B cell (primary cell): ENCODE data around the gene HIBCH. TPM values are rescaled to one million over a fixed set of nuclear protein-coding genes. Genes with fewer than 3 reads are reported as not detected.

ENCODE experiments used
- ATAC-seq: fragments of 200-7000 bp; cut with Tn5 transposase; one replicate; pipeline ENCODE4 v1.10.0; 2021; ENCODE audit warnings: low read depth, mild to moderate bottlenecking, moderate number of reproducible peaks, moderate library complexity
- CTCF ChIA-PET: fragments of 350-600 bp; sonication (Branson Sonifier 250); formaldehyde crosslinking; loops from one replicate; lab custom pipeline; 2021; ENCODE audit warnings: antibody characterized with exemption, inconsistent platforms; lab: Charles Lee
- POLR2A ChIA-PET: fragments of 350-600 bp; sonication (Branson Sonifier 250); formaldehyde crosslinking; loops from one replicate; lab custom pipeline; 2021; ENCODE audit warnings: antibody characterized with exemption; lab: Charles Lee
- DNase-seq: peaks from one replicate; pipeline ENCODE4 v3.0.0; 2013
- H2AFZ ChIP-seq: 2 replicates; pipeline ENCODE4 v1.6.1; 2012; ENCODE audit warnings: mild to moderate bottlenecking, low read depth, low read length; ENCODE audit not compliant: insufficient read depth, poor library complexity, severe bottlenecking
- H3K27ac ChIP-seq, 2 donors: 1 replicate in 1 of 2; 2 replicates in 1 of 2; pipeline ENCODE4 v1.5.1; 2012 to 2013; ENCODE audit warnings: low read length in 2 of 2, mild to moderate bottlenecking in 2 of 2, moderate library complexity in 1 of 2
- H3K27me3 ChIP-seq, 4 experiments: fragments of 200-600 bp in 1 of 4; sonication (generic) in 1 of 4; replicated peaks in 1 of 4; 1 replicate in 2 of 4; 2 replicates in 2 of 4; pipeline versions ENCODE4 v1.6.1 to v1.7.0; 2013 to 2016; ENCODE audit warnings: low read length in 3 of 4, mild to moderate bottlenecking in 2 of 4, mixed read lengths in 1 of 4, moderate library complexity in 1 of 4; ENCODE audit not compliant: insufficient read depth in 4 of 4, control insufficient read depth in 3 of 4; ENCODE audit errors: control extremely low read depth in 1 of 4
- H3K36me3 ChIP-seq, 2 experiments: replicated peaks in 1 of 2; 1 replicate in 1 of 2; 2 replicates in 1 of 2; pipeline versions ENCODE4 v1.6.1 to v1.7.1; 2013; ENCODE audit warnings: low read length in 1 of 2; ENCODE audit not compliant: insufficient read depth in 2 of 2, control insufficient read depth in 1 of 2; ENCODE audit errors: control extremely low read depth in 1 of 2, extremely low read depth in 1 of 2
- H3K4me1 ChIP-seq, 2 donors: fragments of 200-600 bp in 1 of 2; sonication (generic) in 1 of 2; 1 replicate in 1 of 2; 2 replicates in 1 of 2; pipeline versions ENCODE4 v1.5.1 to v1.6.1; 2013 to 2017; ENCODE audit warnings: low read length in 2 of 2; ENCODE audit not compliant: control insufficient read depth in 2 of 2, insufficient read depth in 2 of 2
- H3K4me2 ChIP-seq: replicated peaks from 2 replicates; pipeline ENCODE3; 2012; ENCODE audit warnings: mild to moderate bottlenecking, low read depth, low read length; ENCODE audit not compliant: poor library complexity, severe bottlenecking
- H3K4me3 ChIP-seq, 5 experiments: fragments of 200-600 bp in 1 of 5; sonication (generic) in 1 of 5; 1 replicate in 3 of 5; 2 replicates in 2 of 5; pipeline versions ENCODE4 v1.5.1 to v1.7.0; 2011 to 2016; ENCODE audit warnings: low read length in 4 of 5, mild to moderate bottlenecking in 4 of 5, low read depth in 2 of 5, control low read depth in 1 of 5, moderate library complexity in 1 of 5; ENCODE audit not compliant: insufficient read depth in 1 of 5; ENCODE audit errors: control extremely low read depth in 1 of 5, extremely low read depth in 1 of 5
- H3K79me2 ChIP-seq: fragments of 200-600 bp; sonication (generic); one replicate; pipeline ENCODE4 v1.6.0; 2016; ENCODE audit warnings: low read length; ENCODE audit not compliant: control insufficient read depth, insufficient read depth
- H3K9ac ChIP-seq: fragments of 200-600 bp; sonication (generic); 2 replicates; pipeline ENCODE4 v1.6.1; 2017; ENCODE audit warnings: mild to moderate bottlenecking, low read length, moderate library complexity
- H3K9me3 ChIP-seq, 3 donors: one replicate each; pipeline versions ENCODE4 v1.6.1 to v1.7.1; 2013; ENCODE audit warnings: low read length in 2 of 3; ENCODE audit not compliant: control insufficient read depth in 2 of 3, insufficient read depth in 1 of 3; ENCODE audit errors: control extremely low read depth in 1 of 3
- H4K20me1 ChIP-seq: 2 replicates; pipeline ENCODE4 v1.6.0; 2012; ENCODE audit warnings: mild to moderate bottlenecking, low read length; ENCODE audit not compliant: insufficient read depth, control insufficient read depth, poor library complexity, severe bottlenecking
- H3K27ac Mint-ChIP-seq: one replicate; pipeline ENCODE4 v1.8.0; 2021; ENCODE audit warnings: mixed read lengths
- H3K27me3 Mint-ChIP-seq: one replicate; pipeline ENCODE4 v1.8.0; 2021; ENCODE audit warnings: mixed read lengths
- H3K4me1 Mint-ChIP-seq: one replicate; pipeline ENCODE4 v1.8.0; 2021; ENCODE audit warnings: mixed read lengths
- H3K4me3 Mint-ChIP-seq: one replicate; pipeline ENCODE4 v1.8.0; 2021; ENCODE audit warnings: mixed read lengths
- H3K9me3 Mint-ChIP-seq: one replicate; pipeline ENCODE4 v1.8.0; 2022; ENCODE audit warnings: mixed read lengths; ENCODE audit not compliant: insufficient read depth
- CTCF ChIP-seq: fragments of 200-600 bp; IDR thresholded peaks from one replicate; pipeline ENCODE4 v1.8.0; 2022; ENCODE audit warnings: antibody characterized with exemption, mild to moderate bottlenecking
- EZH2 ChIP-seq: IDR thresholded peaks from 2 replicates; pipeline ENCODE4 v1.6.1; 2012; ENCODE audit warnings: borderline replicate concordance, low read depth, mild to moderate bottlenecking, moderate library complexity, low read length; ENCODE audit not compliant: insufficient read depth, poor library complexity, severe bottlenecking
- WGBS: methylation state at CpG from one replicate; pipeline ENCODE4 v1.1.5; 2013; ENCODE audit warnings: missing lambda C conversion rate; ENCODE audit not compliant: insufficient coverage; 5-methylcytosine and 5-hydroxymethylcytosine counted together
- intact Hi-C: fragments of 100-400 bp; cut with micrococcal nuclease; formaldehyde crosslinking; loops from one replicate; pipeline ENCODE4 v1.10.0; 2022
- polyA plus RNA-seq: library from polyadenylated mRNA; depleted of rRNA; stranded (reverse); fragments of >200 nt; gene quantifications from 2 replicates; pipeline ENCODE4 v1.2.3, GENCODE V29; 2012
- total RNA-seq, 2 donors: library from RNA; stranded (reverse); fragments of 120-200 nt in 1 of 2; gene quantifications; 1 replicate in 1 of 2; 2 replicates in 1 of 2; pipeline versions ENCODE4 v1.2.3 to v1.2.4, GENCODE V29; 2013 to 2022

The HIBCH gene
- total and polyA plus RNA-seq, 2 donors (not counting 1 experiment from before 2014, with no cell fraction given) = 5.6 to 30.2 TPM

- no peak overlapping the region for H3K4me3 Mint-ChIP-seq
- CTCF ChIA-PET = no interaction called here
- no peaks in the 10 kb centered on the region for H3K4me1 ChIP-seq
These were observed 15.2 kb downstream of the HIBCH start for GRCh38 chr2:190304404-190304803.

GRCh38 chr2:190303647-190304046 is 16.0 kb downstream of the HIBCH start:
- ATAC-seq (no peak), DNase-seq (no peak)
- Histone ChIP-seq H3K4me1 (no peaks in the 10 kb centered on the region), H3K9ac (no peak overlapping the region), H4K20me1 (peaks cover 12% of the 10 kb centered on the region), H3K27me3 (no peaks in the 10 kb centered on the region), H2AFZ (no peak overlapping the region), H3K4me3 (no peak overlapping the region), H3K9me3 (no peaks in the 10 kb centered on the region), H3K4me2 (no peak overlapping the region), H3K27ac (no peak overlapping the region), H3K36me3 (peaks cover 20 to 26% of the 10 kb centered on the region in 2 experiments), H3K79me2 (peaks cover 16% of the 10 kb centered on the region)
- Mint-ChIP-seq H3K4me3 (no peak overlapping the region), H3K4me1 (peaks cover 4% of the 10 kb centered on the region), H3K27me3 (no peaks in the 10 kb centered on the region), H3K9me3 (peaks cover 5% of the 10 kb centered on the region), H3K27ac (no peak overlapping the region)
- TF ChIP-seq CTCF (no peak), EZH2 (no peak)
- ChIA-PET CTCF (no interaction called here), POLR2A (no interaction called here)
- intact Hi-C loops = no loop called here

More at GRCh38 chr2:190304404-190304803, 15.2 kb downstream of the HIBCH start:
- H3K9ac ChIP-seq = no peak overlapping the region
- TF ChIP-seq EZH2 (no peak), CTCF (no peak)
- peaks cover 12% of the 10 kb centered on the region for H4K20me1 ChIP-seq
- H3K27me3 ChIP-seq = no peaks in the 10 kb centered on the region
- Mint-ChIP-seq H3K27me3 (no peaks in the 10 kb centered on the region), H3K27ac (no peak overlapping the region), H3K9me3 (peaks cover 5% of the 10 kb centered on the region), H3K4me1 (peaks cover 4% of the 10 kb centered on the region)
- H2AFZ ChIP-seq = no peak overlapping the region
- intact Hi-C loops = no loop called here
- no peak overlapping the region for H3K27ac ChIP-seq
- no peak overlapping the region for H3K4me2 ChIP-seq
- no CpG with 5 or more reads among the region's 5 CpGs for WGBS
- no peak for DNase-seq
- peaks cover 17% of the 10 kb centered on the region for H3K79me2 ChIP-seq
- H3K9me3 ChIP-seq = no peaks in the 10 kb centered on the region
- no peak overlapping the region for H3K4me3 ChIP-seq
- POLR2A ChIA-PET = no interaction called here
- ATAC-seq = no peak
- peaks cover 20 to 30% of the 10 kb centered on the region in 2 experiments for H3K36me3 ChIP-seq
